CD4-positive, alpha-beta T cell treated with Interferon alpha-2 for 1 hour (primary cell): ENCODE measurements around the gene UBR1.
"Not testable (repeated sequence)": the region's sequence is repeated elsewhere in the genome, so short reads cannot be mapped to it uniquely, and the experiment has no call there.

ENCODE experiments used
- DNase-seq, 2 donors: peaks; one replicate each; pipeline ENCODE4 v3.0.0-alpha.2; 2020 to 2022

UBR1 gene

GRCh38 chr15:42955518-42955917, 150.3 kb downstream of the UBR1 start:
- DNase-seq = no peak

DNA sequence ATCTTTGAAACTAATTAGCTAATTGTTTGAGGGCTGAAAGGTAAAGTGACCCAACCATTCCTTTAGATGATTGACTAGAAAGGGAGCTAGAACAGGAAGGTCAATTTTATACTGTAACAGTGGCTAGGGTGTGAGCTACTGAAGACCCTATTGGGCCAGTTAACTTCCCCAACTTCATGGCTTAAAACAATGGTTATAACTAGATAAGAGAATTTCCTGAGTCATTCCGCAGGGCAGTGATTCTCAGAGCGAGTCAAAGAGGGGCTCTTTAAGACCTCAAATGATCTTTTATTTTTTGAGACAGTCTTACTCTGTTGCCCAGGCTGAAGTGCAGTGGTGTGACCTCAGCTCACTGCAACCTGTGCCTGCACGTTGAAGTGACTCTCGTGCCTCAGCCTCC, 151.5 kb downstream of the UBR1 start:
- DNase-seq = no peak

DNA sequence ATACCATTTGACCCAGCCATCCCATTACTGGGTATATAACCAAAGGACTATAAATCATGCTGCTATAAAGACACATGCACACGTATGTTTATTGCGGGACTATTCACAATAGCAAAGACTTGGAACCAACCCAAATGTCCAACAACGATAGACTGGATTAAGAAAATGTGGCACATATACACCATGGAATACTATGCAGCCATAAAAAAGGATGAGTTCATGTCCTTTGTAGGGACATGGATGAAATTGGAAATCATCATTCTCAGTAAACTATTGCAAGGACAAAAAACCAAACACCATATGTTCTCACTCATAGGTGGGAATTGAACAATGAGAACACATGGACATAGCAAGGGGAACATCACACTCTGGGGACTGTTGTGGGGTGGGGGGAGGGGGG, 156.9 kb downstream of the UBR1 start:
- DNase-seq = not testable (repeated sequence)

DNA sequence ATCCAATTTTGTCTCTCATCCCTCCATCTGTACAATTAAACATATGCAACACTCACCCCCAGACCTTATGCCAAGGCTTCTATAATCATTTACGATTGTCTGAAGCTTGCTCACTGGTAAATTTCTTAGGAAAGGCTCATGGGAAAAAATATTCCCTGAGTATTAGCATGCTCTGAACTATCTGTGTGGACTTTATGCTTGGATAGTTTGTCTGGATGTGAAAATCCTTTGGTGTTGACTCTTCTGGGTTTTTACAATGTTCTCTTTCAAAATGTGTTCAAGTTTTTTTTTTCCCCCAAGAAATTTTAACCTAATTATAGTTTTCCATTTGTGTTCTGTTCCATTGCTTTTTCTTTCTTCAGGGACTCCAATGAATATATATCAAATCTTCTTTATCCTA, 165.3 kb downstream of the UBR1 start:
- DNase-seq = no peak

DNA sequence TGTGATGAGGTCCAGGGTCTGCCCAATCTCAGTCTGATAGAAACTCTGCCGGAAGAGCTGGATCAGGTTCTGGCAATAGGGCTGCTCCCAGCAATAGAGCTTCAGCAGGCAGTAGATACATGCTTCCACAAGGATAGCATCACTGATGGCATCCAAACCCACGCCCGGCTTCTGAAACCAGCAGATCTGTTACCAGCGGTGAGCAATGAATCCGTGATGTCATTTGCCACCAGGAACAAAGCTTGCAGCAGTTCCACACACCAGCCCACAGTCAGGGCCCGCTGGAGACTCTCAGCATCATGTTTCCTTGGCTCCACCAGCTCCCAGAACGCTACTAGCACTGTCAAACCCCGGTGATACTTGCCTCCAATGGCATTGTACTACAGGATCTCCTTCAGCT, 166.0 kb downstream of the UBR1 start:
- DNase-seq = no peak

DNA sequence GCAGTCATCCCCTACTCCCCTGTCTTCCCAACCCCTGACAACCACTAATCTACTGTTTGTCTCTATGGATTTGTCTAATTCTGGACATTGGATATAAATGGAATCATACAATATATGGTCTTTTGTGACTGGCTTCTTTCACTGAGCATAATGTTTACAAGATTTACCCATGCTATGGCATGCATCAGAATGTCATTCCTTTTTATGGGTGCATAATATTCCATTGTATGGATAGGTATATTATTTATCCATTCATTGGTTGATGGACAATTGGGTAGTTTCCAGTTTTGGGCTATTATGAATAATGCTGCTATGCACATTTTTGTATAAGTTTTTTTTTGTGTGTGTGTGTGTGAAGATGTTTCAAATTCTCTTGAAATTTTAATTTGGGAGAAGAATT, 168.7 kb downstream of the UBR1 start:
- no peak for DNase-seq

- DNase-seq = no peak
Observed at GRCh38 chr15:42933886-42934667, 171.8 kb downstream of the UBR1 start.

GRCh38 chr15:42932833-42933515, 172.9 kb downstream of the UBR1 start:
- DNase-seq = no peak

- DNase-seq = no peak
Observed at GRCh38 chr15:42931702-42932486, 173.9 kb downstream of the UBR1 start.

- no peak for DNase-seq
Observed at GRCh38 chr15:42929306-42929848, 176.5 kb downstream of the UBR1 start.

DNA sequence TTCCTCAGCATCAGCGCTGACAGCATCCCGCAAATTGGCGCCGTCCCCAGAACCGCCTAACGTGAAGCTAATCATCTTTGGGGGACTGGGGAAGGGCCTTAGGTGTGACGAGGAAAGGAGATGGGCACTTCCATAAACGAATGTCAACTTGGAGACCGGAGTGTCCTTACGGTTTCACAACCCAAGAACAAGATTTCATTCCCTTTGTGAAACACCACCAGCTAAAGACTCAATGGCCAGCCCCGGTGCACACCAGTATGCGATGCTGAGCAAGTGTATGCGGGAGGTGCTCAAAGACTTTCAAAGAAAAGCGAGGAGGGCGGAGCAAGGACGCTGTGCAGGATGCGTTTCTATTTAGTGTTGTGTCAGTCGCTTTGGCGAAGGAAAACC, 184.5 kb downstream of the UBR1 start:
- DNase-seq = peak; percentile 17 to 58

GRCh38 chr15:42920519-42921341, 185.1 kb downstream of the UBR1 start, which contains the start of gene TTBK2:
Gene TTBK2, minus strand, starts transcription at chr15:42920778. Its CDS starts 42,161 bp downstream, at chr15:42878617.
- peak; percentile 98 to 99 for DNase-seq

DNA sequence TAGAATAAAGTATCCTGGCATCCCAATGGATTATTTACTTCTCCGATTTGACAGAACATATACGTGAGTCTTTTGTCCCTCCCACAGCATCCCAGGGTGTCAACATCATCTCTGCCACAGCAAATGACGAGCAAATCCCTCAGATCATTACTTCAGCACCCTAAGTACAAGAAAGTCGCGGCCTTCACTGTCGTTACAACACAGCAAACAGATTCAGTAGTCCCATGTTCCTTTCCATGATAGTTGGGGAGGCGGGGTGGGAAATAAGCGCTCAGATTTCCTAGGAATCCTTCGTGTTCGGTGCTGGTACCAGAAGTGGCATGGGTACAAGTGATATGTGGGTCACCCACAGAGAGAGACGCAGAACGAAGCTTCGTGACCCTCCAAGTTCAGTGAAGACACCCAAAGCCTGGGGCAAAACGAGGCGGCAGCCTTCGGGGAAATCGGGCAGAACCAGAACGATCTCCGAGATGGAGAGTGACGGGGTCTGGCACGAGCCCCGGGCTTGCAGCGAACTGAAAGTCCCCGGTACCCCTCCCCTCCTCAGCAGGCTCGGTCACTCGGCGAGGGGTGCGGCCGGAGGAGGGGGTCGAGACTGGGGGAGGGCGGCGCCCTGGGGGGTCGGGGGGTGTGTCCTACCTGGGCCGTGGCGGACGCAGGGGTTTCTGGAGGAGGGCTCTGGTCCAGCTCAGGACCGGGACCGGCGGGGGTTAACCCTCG, 185.9 kb downstream of the UBR1 start:
- peak; percentile 41 to 60 for DNase-seq

GRCh38 chr15:42919308-42919707, 186.5 kb downstream of the UBR1 start:
- no peak for DNase-seq

DNA sequence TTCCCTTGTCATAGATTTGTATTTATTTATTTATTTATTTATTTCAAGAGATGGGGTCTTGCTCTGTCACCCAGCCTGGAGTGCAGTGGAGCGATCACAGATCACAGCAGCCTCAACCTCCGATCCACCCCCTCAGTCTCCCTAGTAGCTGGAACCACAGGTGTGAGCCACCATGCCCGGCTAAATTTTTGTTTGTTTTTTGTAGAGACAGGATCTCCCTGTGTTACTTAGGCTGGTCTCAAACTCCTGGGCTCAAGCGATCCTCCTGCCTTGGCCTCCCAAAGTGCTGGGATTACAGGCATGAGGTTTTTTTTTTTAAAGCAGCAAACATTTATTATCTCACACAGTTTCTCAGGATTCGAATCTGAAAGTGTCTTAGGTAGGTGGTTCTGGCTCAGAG, 187.8 kb downstream of the UBR1 start:
- no peak for DNase-seq

- no peak for DNase-seq
Observed at GRCh38 chr15:42915654-42916315, 190.1 kb downstream of the UBR1 start.

GRCh38 chr15:42914728-42915497, 190.9 kb downstream of the UBR1 start:
- DNase-seq = no peak

- DNase-seq = no peak
Observed at GRCh38 chr15:42911058-42911592, 194.7 kb downstream of the UBR1 start.

- DNase-seq = no peak
Observed at GRCh38 chr15:42908538-42908937, 197.3 kb downstream of the UBR1 start.
